GM04504 (cell line): Measurements from ENCODE around the gene LPCAT2.

ENCODE experiments used
- DNase-seq: peaks from one replicate; pipeline ENCODE4 v3.0.0-alpha.2; 2012; ENCODE audit warnings: low read depth

The LPCAT2 gene

DNA sequence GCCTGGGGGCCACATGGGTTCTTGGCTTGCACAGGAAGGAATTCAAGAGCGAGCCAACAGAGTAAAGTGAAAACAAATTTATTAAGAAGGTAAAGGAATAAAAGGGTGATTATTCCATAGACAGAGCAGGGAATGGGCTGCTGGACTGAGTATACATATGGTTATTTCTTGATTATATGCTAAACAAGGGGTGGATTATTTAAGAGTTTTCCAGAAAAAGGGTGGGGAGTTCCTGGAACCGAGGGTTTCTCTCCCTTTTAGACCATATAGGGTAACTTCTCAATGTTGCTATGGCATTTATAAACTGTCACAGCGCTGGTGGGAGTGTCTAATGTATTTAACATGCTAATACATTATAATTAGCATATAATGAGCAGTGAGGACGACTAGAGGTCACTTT is 27.8 kb upstream of the LPCAT2 start:
- no peak for DNase-seq

DNA sequence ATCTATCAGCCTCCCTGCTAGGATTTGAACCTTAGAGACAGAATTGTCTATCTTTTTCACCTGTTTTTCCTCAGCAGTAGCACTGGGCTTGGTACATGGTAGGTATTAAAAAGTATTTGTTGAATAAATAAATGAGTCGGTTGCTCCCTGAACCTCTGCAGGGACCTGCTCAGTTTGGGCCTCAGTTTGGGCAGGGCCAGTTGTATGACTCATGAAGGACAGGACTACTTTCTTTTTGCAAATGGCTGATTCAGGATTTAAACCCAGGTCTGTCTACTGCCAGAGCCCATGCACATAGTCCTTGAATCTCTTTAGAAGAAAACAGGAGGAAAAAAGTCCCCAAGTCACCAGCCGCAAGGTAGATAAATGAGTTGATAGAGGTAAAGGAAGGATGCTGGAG is 26.8 kb upstream of the LPCAT2 start:
- no peak for DNase-seq

DNA sequence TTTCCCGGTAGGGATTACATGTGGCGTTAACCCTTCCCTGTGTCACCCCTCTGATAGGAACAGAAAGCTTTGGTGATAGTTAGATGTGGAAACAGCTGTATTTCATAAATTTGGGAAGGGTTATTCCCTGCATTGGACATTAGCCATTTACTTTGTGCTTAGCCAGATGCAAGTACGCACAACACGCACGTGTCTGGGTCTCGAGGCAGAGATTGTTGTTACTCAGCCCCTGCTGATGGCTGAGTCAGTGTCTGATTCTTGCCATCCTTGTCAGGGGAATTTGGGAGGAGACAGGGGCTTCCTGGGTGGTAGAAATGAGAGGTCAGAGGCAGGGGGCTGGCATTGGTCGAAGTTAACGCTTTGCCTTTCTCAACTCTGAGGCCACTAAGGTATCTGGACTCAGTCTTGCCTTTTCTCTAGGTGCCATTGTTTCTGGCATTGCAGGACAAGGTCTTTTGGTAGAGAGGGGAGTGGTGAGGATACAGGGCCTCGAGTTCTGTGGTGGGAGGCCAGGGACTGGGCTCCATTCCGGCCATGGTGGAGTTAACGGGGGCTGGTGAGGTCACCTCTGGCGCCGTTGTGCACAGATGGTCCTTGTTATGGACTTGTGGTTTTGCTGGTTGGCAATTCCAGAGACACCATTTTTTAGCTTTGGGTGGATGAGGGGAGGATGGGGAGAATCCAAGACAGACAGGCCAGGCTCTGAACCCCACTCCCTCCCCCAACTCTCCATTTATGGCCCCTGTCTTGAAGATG is 21.6 kb upstream of the LPCAT2 start:
- peak; percentile 93 for DNase-seq

DNA sequence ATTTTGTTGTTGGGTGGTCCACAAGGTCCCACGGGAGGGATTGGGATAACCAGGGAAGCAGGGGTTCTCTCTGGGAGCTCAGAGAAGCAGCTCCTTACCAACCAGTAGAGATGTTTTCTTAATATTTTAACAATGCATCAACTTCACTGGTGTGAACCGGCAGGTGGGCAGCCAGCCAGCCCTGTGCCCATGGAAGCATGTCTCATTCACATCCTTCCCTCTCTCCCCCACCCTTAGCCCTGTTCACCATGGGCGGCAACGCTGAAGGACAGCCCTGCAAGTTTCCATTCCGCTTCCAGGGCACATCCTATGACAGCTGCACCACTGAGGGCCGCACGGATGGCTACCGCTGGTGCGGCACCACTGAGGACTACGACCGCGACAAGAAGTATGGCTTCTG is 20.6 kb upstream of the LPCAT2 start:
- no peak for DNase-seq

DNA sequence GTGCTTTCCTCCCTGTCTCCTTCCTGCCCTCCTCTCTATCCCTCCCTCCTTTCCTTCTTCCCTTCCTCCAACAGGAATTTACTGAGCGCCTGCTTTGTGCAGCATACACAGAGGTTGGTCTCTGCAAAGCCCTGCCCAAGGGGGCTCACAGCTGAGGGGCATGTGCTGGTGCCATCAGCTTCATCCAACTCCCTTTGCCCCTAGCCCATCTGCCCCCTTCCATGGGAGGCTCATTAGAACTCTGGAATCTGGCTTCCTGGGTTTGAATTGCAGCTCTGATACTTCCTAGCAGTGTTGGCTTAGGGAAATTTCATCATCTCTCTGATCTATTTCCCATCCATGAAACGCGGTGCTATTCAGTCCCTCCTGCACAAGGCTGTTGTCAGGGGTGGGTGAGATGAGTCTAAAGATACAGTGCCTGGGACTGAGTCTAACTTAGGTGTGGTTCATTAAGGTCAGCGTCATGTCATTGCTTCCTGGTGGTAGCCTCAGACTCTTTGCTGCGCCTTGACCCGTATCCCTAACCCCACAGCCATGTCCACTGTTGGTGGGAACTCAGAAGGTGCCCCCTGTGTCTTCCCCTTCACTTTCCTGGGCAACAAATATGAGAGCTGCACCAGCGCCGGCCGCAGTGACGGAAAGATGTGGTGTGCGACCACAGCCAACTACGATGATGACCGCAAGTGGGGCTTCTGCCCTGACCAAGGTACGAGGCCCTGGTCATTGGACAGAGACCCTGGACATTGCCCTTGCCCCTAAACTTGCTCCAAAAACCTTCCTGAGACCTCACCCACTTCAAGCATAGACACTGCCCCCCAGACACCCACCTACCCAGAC is 19.5 kb upstream of the LPCAT2 start:
- no peak for DNase-seq

DNA sequence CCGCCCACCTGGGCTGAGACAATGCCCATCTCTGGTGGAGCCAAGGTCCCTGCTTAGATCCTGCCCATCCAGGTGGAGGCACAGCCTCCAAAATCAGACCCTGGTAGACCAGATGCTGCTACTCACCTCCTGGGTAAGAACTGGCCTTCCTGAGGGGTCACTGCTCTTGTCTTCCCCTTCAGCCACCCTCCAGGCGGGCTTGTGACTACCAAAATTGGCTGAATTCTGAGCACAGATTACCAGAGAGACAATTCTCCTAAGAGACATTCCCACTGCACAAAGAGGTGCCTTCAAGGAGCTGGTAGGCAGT is 19.0 kb upstream of the LPCAT2 start:
- no peak for DNase-seq

DNA sequence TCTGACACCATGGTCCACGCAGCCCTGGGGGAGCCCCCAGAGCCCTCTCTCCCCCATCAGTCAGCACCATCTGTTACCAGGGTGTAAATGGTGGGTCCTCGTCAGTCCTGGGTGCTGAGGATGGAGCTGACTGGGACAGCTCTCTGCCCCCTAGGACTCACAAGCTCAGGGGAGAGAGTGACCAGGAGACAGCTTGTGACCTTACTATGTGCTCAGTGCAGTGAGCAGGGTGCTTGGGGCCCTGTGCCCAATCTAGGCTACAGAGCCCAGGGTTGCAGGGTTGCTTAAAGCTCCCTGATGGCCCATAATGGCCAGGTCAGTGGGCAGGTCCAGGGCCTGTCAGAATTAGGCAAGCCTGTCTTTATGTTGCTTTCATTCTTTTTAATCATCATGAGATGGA is 18.6 kb upstream of the LPCAT2 start:
- no peak for DNase-seq

DNA sequence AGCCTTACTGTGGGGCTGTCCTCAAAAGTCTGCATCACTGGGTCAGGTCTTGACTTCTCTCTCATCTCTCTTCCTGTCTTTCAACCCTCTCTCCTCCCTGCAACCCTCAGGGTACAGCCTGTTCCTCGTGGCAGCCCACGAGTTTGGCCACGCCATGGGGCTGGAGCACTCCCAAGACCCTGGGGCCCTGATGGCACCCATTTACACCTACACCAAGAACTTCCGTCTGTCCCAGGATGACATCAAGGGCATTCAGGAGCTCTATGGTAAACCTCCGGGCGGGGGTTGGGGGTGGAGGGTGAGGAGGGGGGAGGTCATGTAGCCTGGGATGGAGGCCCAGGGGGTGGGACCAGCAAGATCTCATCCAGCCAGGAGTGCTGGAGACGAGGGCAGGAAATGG is 17.2 kb upstream of the LPCAT2 start:
- no peak for DNase-seq

DNA sequence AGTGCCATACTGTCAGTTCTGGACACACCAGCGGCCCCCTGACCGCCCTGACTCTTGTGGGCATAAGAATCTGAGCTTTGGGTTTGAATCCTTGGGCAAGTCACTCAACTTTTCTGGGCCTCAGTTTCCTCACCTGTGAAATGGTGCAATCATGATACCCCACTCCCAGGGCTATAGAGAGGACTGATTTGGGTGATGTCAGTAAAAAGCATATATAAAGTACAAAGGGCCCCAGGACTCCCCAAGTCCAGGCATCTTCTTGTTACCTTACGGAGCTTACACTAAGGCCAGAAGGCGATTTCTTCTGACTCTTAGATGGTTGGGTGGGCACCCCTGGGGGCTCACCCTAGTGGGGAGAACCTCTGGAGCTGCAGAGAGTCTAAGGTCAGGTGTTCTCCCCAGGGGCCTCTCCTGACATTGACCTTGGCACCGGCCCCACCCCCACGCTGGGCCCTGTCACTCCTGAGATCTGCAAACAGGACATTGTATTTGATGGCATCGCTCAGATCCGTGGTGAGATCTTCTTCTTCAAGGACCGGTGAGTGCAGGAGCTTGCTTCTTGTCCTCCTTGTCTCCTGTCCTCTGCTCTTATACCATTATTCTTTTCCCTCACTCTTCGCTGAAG is 16.0 kb upstream of the LPCAT2 start:
- DNase-seq = no peak

DNA sequence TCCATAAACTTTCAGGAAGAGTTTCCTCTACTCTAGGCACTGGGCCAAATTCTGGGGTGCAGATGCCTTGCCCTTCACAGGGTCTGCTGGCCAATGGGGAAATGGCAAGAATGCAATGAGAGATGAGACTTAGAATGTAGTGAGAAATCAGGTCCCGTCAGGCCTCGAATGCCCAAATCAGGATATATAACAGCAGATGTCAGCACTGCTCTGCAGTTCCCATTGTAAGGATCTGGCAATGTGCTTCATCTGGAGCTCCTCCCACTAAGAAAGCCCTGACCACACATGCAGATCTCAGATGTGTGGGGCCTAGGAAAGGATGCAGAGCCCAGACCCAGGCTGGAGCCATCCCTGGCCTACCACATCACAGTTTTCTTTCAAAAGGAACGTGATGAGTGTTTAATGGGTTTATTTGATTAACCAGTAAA is 13.9 kb upstream of the LPCAT2 start:
- peak; percentile 91 for DNase-seq

DNA sequence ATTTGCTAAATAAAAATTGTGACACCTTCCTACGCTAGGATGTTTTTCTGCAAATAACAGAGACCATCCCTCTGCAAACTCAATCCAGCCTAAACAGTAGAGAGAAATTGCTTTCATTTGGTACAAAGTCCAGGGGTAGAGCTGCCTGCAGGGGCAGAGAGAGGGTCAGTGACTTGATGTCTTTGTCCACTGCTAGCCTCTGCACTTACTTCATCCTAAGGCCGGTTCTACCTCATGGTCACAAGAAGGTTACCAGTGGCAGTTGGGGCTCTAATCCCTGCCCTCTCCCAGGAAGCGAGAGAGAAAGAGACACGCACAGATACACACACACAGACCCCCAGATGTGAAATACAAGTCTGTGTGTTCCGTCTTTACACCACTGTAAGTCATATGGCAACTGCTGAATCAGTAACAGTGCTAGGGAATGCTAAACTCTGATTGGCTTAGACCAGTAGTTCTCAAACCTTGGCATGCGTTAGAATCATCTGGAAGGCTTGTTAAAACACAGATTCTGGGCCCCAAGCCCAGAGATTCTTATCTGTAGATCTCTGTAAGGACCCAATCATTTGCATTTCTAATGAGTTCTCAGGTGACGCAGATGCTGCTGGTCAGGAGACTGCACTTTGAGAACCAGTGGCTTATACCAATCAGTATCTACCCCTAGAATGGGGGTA is 13.1 kb upstream of the LPCAT2 start:
- peak; percentile 94 for DNase-seq

DNA sequence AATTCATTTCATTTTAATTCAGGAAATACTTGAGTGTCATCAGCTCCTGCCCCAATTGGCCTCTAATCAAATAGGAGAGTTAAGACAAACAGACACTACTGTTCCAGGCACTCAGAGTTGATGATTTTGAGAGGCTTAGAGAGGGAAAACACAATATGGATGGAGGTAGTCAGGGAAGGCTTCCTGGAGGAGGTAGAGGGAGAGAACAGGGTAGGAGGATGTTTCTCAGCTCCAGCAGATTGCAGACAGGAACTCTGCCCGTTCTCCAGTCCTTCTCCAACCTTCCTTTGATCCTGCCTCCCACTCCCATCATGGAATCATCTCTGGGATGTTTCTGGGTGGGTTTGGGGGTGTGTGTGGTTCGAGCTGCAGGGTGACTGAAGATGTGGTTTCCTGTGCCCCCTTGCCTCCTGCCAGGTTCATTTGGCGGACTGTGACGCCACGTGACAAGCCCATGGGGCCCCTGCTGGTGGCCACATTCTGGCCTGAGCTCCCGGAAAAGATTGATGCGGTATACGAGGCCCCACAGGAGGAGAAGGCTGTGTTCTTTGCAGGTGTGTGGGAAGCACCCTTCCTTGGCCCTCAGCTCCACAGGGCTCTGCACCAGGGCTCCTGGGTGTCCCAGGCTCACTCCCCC is 12.2 kb upstream of the LPCAT2 start:
- DNase-seq = no peak

DNA sequence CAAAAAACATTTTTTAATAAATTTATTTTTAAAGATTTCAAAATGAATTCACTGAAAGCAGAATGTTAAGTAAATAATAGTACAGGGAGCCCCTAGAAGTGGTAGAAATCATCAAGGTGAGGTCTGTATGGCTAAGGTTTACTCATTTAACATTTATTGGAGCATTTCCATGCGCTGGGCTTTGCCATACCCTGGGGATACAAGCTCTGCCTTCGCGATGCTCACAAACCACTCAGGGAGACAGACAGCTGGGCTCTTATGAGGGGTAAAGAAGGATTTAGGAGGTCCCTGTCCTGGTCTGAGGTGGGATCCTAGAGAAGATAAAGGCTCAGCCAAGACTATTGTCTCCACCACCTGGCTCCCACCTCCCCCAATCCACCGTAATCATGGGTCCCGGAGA is 11.3 kb upstream of the LPCAT2 start:
- no peak for DNase-seq

DNA sequence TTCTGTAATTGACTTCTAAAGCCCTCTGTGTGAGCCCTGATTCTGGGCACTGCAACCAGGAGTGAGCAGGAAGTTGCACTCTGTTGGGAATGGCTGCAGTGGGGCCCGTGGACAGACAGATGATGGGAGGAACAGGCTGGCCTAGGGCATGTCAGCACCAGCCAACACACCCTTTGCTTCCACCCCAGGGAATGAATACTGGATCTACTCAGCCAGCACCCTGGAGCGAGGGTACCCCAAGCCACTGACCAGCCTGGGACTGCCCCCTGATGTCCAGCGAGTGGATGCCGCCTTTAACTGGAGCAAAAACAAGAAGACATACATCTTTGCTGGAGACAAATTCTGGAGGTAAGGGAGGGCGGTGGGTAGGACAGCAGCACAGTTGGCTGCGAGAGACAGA is 10.8 kb upstream of the LPCAT2 start:
- DNase-seq = no peak

DNA sequence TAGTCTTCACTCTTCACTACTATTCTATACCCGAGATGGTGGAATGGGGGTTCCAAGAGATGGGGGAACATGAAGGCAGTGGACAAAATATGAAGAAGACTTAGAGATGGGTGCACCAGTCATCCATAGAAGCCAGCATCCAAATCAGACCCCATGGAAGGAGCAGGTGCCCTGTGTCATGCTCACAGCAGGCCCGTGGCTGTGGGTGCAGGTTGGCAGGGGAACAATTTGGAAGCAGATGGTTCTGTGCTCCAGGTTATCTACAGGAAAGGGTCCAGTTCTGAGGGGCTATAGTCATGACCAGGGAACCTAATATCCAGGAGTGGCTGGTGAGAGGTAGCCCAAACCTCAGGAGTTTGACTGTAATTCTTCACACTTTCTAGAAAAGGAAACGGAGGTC is 9.6 kb upstream of the LPCAT2 start:
- DNase-seq = no peak

DNA sequence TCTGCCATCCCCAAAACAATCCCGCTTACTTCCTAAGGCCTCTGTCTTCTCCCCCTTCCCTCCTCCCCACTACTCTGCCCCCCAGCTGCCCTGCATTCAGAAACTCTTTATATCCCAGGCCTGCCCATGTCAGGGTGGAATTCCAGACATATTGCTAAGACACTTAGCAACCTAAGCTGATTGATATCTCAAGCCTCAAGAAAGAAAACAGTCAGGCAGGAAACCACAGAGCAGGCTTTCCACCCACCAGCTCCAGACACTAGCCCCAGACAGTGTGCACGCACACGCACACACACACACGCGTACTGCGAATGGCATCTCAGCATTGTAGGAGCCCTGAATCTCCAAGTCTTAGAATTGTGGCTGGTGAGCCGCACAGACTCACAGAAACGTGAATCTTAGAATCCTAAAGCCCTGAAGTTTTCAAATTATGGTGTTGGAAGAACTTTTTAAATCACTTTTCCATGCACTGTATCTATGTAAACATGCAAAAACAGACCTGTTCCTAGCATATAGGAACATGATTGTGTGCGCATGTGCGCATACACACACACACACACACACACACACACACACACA is 8.8 kb upstream of the LPCAT2 start:
- peak; percentile 96 for DNase-seq

DNA sequence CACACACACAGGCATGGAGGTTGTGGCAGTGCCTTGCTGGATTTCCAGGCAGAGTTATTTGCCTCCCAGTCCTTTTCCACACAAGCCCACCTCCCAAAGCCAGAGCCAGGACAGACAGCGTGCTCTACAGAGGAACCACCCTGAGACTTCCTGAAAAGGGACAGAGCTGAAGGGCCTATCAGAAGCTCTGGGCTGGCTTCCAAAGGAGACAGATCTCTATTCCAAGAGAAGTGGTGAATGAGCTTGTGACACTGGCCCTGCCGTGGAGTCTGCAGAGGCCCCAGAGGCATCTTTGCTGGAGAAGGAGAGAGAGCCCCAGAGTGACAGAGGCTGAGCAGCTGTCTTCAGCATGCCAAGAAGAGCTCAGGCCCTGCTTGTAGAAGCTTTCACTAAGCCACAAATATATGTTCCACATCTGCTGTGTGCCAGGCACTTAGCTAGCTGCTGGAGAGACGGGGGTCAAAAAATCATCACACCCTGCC is 8.3 kb upstream of the LPCAT2 start:
- peak; percentile 31 for DNase-seq

DNA sequence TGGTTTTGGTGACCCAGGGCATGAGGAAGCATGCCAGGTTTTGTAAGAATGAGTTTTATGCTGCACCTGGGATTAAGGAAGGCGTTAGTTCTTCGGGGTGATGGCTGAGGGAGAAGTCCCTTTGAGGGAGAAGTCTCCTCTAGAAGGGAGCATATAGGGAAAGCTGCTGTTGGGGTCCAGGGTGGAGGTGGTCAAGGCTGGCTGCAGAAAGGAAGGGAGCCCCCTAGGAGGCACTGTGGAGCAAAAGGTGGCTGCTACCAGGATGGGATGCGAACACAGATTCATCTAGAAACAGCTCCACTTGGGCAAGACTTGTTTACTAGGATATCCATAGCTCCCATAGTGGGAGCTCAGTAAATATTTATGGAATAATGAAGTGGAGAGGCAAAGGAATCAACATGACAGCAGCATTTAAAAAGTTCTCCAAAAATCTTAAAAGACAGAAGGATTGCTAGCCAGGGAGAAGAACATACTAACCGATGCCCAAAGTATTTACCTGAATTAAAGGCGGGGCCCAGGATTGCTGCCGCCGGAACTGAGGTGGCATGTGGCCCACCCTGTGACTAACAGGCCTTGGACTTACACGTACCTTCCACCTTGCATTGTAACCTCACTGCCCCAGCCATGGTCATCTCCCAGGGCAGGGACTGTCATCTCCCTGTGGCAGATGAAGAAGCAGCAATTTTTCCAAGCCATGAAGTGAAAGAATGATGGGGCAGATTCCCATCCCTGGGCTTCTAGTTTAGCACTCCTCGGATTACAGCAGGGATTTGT is 7.1 kb upstream of the LPCAT2 start:
- DNase-seq = no peak

DNA sequence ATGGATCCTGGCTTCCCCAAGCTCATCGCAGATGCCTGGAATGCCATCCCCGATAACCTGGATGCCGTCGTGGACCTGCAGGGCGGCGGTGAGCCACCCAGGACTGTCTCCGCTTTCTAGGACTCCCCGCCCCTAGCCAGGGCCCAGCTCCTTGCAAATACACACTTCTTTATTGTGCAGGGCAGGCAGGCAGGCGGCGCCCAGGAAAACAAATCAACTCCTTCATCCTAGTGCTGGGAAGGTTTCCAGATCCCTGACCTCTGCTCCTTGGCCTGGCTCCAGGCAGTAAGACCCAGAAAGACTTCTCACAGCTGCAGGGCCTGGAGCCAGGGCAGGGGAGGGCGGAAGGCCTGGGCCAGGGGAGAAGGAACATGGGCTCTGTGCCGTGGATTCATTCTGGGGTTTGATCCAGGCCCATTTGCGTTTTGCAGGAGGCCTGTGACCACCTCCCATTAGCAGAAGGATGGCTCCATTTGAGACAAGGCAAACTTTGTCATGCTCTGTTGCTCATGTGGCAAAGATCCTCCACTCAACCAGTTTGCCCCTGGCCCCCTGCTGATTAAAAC is 6.0 kb upstream of the LPCAT2 start:
- peak; percentile 59 for DNase-seq

DNA sequence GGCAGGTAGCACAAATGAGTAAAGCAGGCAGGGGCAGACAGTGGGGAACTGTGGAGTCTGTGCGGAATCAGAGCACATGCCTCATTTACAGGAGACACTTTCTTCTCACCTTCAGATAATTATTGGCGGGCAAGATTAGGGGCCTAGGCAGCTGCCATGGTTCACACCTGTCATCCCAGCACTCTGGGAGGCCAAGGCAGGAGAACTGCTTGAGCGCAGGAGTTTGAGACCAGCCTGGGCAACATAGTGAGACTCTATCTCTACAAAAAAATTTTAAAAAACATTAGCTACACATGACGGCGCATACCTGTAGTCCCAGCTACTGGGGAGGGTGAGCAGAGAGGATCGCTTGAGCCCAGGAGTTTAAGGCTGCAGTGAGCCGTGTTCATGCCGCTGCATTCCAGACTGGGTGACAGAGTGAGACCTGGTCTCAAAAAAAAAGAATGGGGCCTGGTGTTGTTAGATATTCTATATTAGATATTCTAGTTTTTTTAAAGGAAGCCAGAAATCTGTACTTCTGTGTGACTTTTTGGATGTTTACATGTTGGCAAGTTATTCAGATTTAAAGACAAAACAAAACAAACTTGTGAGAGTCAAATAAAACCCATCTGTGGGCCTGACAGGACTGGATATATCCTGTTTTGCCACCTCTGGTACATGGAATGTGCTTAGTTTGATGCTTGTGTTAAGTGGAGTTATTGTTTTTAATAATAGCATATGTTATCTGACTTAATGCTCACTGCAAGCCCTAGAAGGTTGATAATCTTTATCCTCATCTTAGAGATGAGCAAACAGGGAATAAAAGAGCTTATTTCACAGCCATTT is 4.9 kb upstream of the LPCAT2 start:
- DNase-seq = no peak
